Left cardiac atrium (tissue), 4 donors: ENCODE measurements around the gene PUS7. TPM values are rescaled to one million over a fixed set of nuclear protein-coding genes. Genes with fewer than 3 reads are reported as not detected.
"Not testable (repeated sequence)": the region's sequence is repeated elsewhere in the genome, so short reads cannot be mapped to it uniquely, and the experiment has no call there.

Experiments
- ATAC-seq, 2 donors: fragments of 200-7000 bp; cut with Tn5 transposase; one replicate each; pipeline ENCODE4 v1.9.1; 2020; ENCODE audit warnings: mild to moderate bottlenecking in 2 of 2, moderate library complexity in 2 of 2
- DNase-seq: peaks from one replicate; pipeline ENCODE4 v3.0.0-alpha.2; 2020
- intact Hi-C, 2 donors: fragments of 100-400 bp; cut with DNase I; formaldehyde crosslinking; loops; one replicate each; pipeline versions ENCODE4 v1.14.1 to v1.15.1; 2022 to 2023
- long read RNA-seq: library from polyadenylated mRNA; unstranded; transcript quantifications from one replicate; pipeline ENCODE4 v2.0.0, GENCODE V29; 2021
- total RNA-seq, 2 donors: library from RNA; stranded (reverse); fragmentation: NEBNext Ultra II Directional; extraction: Animal tissue kit (Norgen Biotek cat#: 25700); gene quantifications; one replicate each; pipeline ENCODE4 v1.2.1, GENCODE V29; 2021
- donor health status: DM: no; HTN: yes; CAD: no.
- donor health status: DM: no; HTN: yes; CAD: no; lungs with severe emphysema.
- donor health status: DM: yes; HTN: yes; CAD: no.
- donor health status: Dilated cardiomyopathy.

PUS7 gene
- 10 to 100 TPM in 1 of 2 donors, 1 to 10 TPM in 1; 4.3 to 10.7 TPM for total RNA-seq
- long read RNA-seq, transcript PUS7-202 (16 exons, 2,356 nt), result major isoform, 9 of 15 reads
- long read RNA-seq, partial matches to known transcripts, result 2 of 15 reads
- long read RNA-seq, other reads (novel, unspliced or antisense), result 2 of 15 reads

DNA sequence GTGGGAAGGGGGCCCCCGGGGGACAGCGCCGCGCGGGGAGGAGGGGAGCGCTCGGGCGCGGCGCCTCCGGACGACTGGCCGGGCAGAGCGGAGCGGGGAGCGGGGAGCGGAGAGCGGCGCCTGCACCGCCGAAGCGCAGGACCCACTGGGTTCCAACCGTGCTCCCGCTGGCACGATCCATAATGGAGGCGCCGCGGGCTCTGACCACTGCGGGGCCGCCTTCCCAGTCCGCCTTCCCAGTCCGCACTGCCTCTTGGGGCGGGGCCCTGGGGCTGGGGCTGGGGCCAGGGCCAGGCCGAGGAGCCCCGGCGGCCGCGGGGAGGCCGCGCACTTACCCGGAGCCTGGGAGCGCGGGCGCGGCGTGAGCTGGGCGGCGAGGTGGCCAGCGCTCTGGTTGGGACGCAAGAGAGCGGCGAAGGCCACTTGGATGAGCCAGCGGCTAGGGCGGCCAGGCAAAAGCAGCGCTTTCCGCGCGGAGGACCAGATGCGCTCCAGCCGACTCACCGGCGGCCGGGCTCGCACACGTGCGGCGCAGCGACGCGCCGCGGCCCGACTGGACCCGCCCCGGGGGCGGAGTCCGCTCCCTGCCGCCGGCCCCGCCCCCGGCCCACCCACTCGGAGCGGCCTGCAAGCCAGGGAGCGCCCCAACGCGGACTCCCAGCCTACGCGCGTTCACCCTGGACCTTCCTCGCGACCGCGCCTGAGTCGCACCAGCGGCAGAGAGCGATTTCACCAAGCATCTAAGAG is at the start of gene PUS7:
Gene PUS7 (minus strand): TSS at position 555 of the 747 bp plus-strand sequence. CDS start 13,759 bp downstream, outside the sequence.
- ATAC-seq (peak; percentile 97 to 98), DNase-seq (peak; percentile 90)
- intact Hi-C loops, result no loop called here

GRCh38 chr7:105567821-105568220 is 45.8 kb upstream of the PUS7 start:
- no peak for ATAC-seq
- DNase-seq, result no peak
- intact Hi-C loops, result no loop called here

GRCh38 chr7:105567024-105567423 is 45.0 kb upstream of the PUS7 start:
- ATAC-seq (no peak), DNase-seq (no peak)
- intact Hi-C loops, result no loop called here

GRCh38 chr7:105565190-105565589 is 43.1 kb upstream of the PUS7 start:
- intact Hi-C loops, result no loop called here
- ATAC-seq, result no peak
- DNase-seq, result no peak

DNA sequence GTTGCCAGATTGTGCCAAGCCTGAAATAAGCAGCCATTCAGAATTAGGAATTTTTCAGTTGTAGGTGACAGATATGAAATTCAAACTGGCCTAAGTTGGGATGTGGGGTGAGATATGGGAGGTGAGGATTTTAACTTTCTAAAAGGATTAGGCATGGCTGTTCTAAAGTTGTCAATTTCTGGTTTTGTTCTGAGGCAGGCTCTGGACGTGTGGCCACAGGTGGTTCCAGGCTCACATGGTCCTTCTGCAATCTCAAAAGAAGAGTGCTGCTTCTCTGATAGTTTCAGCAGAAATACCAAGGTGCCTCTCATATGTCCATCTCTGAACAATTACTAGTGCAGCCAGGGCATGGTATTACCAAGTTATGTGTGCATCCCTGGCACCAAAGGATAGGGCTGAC is 37.9 kb upstream of the PUS7 start:
- DNase-seq (no peak), ATAC-seq (no peak)
- intact Hi-C loops, result no loop called here

- ATAC-seq (no peak), DNase-seq (no peak)
- intact Hi-C loops, result no loop called here
These were observed 16.3 kb upstream of the PUS7 start for GRCh38 chr7:105538339-105538738.

DNA sequence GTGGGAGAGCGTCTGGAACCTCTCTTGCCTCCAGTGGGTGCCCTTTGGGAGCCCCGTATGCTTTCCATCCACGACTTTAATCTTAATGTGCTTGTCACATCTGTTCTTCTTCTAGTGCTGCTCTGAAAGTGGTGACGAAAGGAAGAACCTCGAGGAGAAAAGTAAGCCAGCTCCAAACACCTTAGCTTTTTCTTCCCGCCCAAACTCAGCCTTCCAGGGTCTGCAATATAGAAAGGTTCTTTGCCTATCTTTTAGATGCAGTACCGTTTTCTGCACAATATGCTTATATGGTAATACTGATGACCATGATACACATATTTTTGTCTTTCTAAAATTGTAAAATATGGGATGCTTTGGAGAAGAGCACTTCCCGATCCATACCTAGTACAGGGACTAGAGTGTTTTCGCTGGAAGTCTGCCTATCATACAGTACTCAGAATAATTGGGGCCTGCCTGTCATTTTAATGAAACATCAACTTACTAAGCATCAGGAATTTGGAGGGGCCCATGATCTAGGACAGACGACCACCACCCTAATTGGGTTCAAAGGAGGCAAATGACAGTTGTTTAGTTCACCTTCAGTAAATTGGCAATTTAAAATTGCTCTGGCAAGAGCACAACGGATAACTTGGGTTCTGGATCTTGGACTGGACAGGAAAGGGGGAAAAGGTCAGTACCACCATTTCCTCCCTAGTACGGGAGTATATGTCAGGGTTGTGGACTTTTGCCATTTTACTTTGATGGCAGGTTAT is 10.8 kb upstream of the PUS7 start:
- intact Hi-C loops, result no loop called here
- DNase-seq (no peak), ATAC-seq (no peak)

- intact Hi-C loops, result no loop called here
- DNase-seq (peak; percentile 93), ATAC-seq (peak; percentile 100)
These were observed 10.0 kb upstream of the PUS7 start, which contains the start of gene RINT1 for GRCh38 chr7:105531792-105532671. TSS of gene RINT1 (plus strand) at chr7:105532201. CDS start at chr7:105532316, 115 bp downstream.

GRCh38 chr7:105530546-105530945 is 8.5 kb upstream of the PUS7 start:
- intact Hi-C loops, result no loop called here
- ATAC-seq (no peak), DNase-seq (no peak)

GRCh38 chr7:105530126-105530525 is 8.1 kb upstream of the PUS7 start:
- intact Hi-C loops, result no loop called here
- ATAC-seq (no peak), DNase-seq (no peak)

DNA sequence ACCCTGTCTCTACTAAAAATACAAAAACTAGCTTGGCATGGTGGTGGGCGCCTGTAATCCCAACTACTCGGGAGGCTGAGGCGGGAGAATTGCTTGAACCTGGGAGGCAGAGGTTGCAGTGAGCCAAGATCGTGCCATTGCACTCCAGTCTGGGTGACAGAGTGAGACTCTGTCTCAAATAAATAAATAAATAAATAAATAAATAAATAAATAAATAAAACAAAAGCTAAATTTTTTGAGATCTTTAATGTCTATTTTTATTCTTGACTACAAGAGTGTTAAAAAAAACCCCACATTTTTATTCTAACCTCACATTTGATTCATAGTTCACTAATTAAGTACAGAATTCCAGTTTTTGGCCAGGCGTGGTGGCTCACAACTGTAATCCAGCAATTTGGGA is 5.7 kb upstream of the PUS7 start:
- intact Hi-C loops, DNase-seq, ATAC-seq: not testable (repeated sequence)

DNA sequence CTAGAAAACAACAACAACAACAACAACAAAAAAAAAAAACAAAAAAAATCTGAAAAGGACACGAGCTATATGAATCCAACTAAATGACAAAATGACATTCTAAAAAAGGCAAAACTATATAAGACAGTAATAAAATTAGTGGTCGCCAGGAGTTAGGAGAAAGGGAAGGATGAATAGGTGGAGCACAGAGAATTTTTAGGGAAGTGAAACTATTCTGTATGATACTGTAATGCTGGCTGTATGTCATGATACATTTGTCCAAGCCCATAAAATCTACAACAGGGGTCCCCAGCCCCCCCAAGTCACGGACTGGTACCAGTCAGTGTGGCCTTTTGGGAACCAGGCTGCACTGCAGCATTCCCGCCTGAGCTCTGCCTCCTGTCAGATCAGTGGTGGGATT is 2.8 kb upstream of the PUS7 start:
- DNase-seq (no peak), ATAC-seq (no peak)
- intact Hi-C loops, result no loop called here

DNA sequence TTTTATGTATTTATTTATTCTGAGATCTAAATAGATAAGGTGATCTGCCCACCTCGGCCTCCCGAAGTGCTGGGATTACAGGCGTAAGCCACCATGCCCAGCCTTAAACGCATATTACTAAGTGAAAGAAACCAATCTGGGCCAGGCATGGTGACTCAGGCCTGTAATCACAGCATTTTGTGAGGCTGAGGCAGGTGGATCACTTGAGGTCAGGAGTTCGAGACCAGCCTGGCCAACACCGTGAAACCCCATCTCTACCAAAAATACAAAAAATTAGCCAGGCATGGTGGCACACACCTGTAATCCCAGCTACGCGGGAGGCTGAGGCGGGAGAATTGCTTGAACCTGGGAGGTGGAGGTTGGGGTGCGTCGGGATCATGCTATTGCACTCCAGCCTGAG is 2.4 kb upstream of the PUS7 start:
- intact Hi-C loops, ATAC-seq, DNase-seq: not testable (repeated sequence)

DNA sequence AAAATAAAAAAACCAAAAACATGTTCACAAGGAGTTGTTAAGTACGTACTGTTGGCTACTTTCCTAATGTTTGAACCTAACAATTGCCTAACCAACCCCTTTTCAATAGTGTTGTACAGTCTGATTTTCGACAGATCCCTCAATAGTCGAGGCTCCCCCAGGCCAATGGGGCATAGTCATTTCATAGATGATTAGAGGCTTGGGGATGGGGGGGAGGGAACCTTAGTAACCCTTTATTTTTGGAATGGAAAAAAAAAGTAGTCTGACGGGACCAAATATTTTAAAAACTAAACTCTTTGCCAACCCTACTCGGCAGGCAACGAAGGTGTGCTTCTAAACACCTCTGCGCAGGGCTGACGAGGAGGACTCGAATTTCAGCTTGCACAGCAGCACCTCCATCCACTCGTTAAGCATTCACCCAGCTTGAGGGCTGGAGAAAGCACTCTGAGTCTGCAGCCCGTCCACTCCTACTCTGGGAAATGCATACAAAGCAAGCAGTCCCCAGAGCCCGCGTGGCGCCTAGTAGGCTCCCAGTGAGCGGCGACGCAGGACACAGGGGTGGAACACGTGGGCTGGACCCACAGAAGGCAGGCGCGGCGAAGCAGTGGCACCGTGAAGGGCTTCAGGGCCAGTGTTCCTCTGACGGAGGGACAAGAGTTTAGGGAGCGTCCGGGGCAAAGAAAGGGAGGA is 899 bp downstream of the PUS7 start:
- DNase-seq, result peak; percentile 79
- intact Hi-C loops, result no loop called here
- ATAC-seq, result peak; percentile 64 to 70

- DNase-seq, intact Hi-C loops, ATAC-seq: not testable (repeated sequence)
These were observed 1.5 kb downstream of the PUS7 start for GRCh38 chr7:105520620-105521019.

DNA sequence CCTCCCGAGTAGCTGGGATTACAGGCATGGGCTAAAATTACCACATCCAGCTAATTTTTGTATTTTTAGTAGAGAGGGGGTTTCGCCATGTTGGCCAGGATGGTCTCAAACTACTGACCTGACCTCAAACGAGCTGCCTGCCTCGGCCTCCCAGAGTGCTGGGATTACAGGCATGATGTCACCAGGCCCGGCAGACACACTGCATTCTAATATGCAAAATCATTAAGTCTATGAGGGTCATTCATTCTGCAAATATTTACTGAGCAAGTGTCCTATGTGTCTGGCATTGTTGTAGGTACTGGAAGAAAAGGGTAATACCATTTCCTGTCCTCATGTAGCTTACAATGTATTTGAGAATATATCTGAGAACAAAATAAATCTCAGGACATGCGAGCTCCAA is 2.7 kb downstream of the PUS7 start:
- intact Hi-C loops, result no loop called here
- DNase-seq (no peak), ATAC-seq (no peak)

DNA sequence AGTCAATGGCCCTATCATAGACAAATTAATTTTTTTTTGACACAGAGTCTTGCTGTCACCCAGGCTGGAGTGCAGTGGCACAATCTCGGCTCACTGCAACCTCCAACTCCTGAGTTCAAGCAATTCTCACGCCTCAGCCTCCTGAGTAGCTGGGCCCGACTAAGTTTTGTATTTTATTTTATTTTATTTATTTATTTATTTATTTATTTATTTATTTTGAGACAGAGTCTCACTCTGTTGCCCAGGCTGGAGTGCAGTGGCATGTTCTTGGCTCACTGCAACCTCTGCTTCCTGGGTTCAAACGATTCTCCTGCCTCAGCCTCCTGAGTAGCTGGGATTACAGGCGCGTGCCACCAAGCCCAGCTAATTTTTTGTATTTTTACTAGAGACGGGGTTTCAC is 6.5 kb downstream of the PUS7 start:
- DNase-seq, intact Hi-C loops, ATAC-seq: not testable (repeated sequence)

DNA sequence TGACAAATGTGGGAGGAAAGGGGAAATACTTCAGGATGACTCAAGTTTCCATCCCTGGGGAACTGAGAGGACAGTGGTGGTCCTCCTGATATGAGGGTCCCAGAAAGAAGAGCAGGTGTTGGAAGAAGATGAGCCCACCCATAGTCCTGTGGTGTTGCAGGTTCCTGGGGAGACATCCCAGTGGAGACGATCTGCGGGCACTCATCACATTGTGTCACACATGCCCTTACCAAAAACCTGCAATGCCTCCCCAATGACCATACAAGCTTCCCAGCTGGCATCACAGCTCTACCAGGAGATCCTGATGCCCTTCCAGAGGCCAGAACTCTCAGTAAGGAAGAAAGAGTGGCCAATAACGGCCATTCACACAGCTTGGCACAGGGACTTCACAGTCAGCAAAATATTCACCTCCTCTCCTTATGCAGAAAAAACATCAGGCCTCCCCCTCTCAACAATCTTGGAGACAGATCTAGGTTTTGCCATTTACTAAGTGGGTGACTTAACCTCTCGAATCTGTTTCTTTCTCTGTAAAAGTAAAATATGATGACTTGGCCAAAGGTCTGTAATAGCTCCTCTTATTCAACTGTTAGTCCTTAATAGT is 9.0 kb downstream of the PUS7 start:
- intact Hi-C loops, result no loop called here
- no peak for DNase-seq

More for the DNA sequence above, 9.0 kb downstream of the PUS7 start:
- ATAC-seq, result no peak
